ENCODE measurements around the gene PYGM. TPM values are rescaled to one million over a fixed set of nuclear protein-coding genes. Genes with fewer than 3 reads are reported as not detected.

The PYGM gene
- total and polyA plus RNA-seq, 2 of the 13 experiments (the other 11 are each of a cell fraction or from before 2014, with no cell fraction given), result 0.11 to 0.12 TPM

DNA sequence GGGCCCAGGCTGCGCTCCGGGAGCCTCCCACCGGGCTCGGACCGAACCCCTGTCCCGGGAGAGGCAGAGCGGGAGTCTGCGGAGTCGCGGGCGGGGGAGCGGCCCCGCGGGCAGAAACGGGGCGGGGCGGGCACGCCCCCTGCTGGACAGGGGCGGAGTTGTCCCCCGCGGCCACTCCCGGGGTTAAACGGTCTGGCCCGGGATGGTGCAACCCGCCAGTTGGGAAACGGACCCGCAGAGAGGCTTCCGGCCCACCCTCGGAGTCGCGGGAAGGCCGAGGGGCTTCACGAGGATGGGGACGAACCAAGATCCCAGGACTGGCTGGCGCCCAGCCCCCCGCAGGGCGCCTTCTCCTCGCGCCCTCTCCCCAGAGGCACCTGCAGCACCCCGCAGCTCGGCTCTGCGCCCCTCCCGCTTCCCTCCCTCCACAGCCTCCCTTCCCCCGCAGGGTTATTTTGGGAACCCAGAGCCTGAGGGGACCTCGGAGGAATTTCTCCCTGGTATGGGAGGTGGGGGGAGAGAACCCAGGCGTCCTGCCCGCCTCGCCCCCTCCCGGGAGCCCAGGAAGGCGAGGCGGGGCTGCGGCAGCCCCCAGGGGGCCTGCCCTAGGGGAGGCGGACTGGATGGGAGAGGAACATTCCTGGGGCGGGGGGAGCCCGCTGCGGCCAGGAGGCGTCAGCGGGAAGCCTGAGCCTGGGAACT lies 16.7 kb downstream of the PYGM start (continued):
- TF ChIP-seq, protein P1, sequence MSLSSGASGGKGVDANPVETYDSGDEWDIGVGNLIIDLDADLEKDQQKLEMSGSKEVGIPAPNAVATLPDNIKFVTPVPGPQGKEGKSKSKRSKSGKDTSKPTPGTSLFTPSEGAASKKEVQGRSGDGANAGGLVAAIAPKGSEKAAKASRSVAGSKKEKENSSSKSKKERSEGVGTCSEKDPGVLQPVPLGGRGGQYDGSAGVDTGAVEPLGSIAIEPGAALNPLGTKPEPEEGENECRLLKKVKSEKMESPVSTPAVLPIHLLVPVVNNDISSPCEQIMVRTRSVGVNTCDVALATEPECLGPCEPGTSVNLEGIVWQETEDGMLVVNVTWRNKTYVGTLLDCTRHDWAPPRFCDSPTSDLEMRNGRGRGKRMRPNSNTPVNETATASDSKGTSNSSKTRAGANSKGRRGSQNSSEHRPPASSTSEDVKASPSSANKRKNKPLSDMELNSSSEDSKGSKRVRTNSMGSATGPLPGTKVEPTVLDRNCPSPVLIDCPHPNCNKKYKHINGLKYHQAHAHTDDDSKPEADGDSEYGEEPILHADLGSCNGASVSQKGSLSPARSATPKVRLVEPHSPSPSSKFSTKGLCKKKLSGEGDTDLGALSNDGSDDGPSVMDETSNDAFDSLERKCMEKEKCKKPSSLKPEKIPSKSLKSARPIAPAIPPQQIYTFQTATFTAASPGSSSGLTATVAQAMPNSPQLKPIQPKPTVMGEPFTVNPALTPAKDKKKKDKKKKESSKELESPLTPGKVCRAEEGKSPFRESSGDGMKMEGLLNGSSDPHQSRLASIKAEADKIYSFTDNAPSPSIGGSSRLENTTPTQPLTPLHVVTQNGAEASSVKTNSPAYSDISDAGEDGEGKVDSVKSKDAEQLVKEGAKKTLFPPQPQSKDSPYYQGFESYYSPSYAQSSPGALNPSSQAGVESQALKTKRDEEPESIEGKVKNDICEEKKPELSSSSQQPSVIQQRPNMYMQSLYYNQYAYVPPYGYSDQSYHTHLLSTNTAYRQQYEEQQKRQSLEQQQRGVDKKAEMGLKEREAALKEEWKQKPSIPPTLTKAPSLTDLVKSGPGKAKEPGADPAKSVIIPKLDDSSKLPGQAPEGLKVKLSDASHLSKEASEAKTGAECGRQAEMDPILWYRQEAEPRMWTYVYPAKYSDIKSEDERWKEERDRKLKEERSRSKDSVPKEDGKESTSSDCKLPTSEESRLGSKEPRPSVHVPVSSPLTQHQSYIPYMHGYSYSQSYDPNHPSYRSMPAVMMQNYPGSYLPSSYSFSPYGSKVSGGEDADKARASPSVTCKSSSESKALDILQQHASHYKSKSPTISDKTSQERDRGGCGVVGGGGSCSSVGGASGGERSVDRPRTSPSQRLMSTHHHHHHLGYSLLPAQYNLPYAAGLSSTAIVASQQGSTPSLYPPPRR (CRISPR knock-in tag; IDR thresholded peaks at IDR 0.05; ENCODE audit: borderline replicate concordance), result no peak
- TF ChIP-seq NFRKB (IDR thresholded peaks at IDR 0.05) (no peak), NFYC (CRISPR knock-in tag; IDR thresholded peaks at IDR 0.05) (no peak), RNF2 (conservative IDR thresholded peaks at IDR 0.05; ENCODE audit: low read depth) (0 out of 2 replicates have a peak, but pooled peaks have one; percentile 38), SUZ12 (IDR thresholded peaks at IDR 0.05; ENCODE audit: low read depth, low read length) (no peak), NR2C2 (CRISPR knock-in tag; IDR thresholded peaks at IDR 0.05; ENCODE audit: borderline replicate concordance) (0 out of 2 replicates have a peak, but pooled peaks have one; percentile 40), HOXA7 (CRISPR knock-in tag; IDR thresholded peaks at IDR 0.05) (no peak), ZNF652 (CRISPR knock-in tag; IDR thresholded peaks at IDR 0.05; ENCODE audit: borderline replicate concordance, low read depth) (no peak), ZSCAN22 (CRISPR knock-in tag; IDR thresholded peaks at IDR 0.05) (no peak), ZNF558 (CRISPR knock-in tag; IDR thresholded peaks at IDR 0.05; ENCODE audit: borderline replicate concordance) (no peak), KAT7 (CRISPR knock-in tag; IDR thresholded peaks at IDR 0.05; ENCODE audit: borderline replicate concordance) (no peak), HIVEP1 (CRISPR knock-in tag; IDR thresholded peaks at IDR 0.05) (no peak), ZNF761 (CRISPR knock-in tag; conservative IDR thresholded peaks at IDR 0.05) (no peak), STAG1 (CRISPR knock-in tag; IDR thresholded peaks at IDR 0.05) (peak; percentile 56), ZNF224 (CRISPR knock-in tag; IDR thresholded peaks at IDR 0.05) (0 out of 2 replicates have a peak, but pooled peaks have one; percentile 32), FIP1L1 (IDR thresholded peaks at IDR 0.05; ENCODE audit: borderline replicate concordance, insufficient read depth, low read depth, low read length) (no peak)
- TF ChIP-seq, protein P2, sequence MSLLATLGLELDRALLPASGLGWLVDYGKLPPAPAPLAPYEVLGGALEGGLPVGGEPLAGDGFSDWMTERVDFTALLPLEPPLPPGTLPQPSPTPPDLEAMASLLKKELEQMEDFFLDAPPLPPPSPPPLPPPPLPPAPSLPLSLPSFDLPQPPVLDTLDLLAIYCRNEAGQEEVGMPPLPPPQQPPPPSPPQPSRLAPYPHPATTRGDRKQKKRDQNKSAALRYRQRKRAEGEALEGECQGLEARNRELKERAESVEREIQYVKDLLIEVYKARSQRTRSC (CRISPR knock-in tag; IDR thresholded peaks at IDR 0.05; ENCODE audit: low read depth), result no peak
- TF ChIP-seq, protein P3, sequence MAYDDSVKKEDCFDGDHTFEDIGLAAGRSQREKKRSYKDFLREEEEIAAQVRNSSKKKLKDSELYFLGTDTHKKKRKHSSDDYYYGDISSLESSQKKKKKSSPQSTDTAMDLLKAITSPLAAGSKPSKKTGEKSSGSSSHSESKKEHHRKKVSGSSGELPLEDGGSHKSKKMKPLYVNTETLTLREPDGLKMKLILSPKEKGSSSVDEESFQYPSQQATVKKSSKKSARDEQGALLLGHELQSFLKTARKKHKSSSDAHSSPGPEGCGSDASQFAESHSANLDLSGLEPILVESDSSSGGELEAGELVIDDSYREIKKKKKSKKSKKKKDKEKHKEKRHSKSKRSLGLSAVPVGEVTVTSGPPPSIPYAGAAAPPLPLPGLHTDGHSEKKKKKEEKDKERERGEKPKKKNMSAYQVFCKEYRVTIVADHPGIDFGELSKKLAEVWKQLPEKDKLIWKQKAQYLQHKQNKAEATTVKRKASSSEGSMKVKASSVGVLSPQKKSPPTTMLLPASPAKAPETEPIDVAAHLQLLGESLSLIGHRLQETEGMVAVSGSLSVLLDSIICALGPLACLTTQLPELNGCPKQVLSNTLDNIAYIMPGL (CRISPR knock-in tag; IDR thresholded peaks at IDR 0.05; ENCODE audit: borderline replicate concordance in 1 of 2, low read depth in 1 of 2), result peak in 1 of 2 experiments; percentile 72; a peak in 2 of 4 replicates
- TF ChIP-seq, protein P4, sequence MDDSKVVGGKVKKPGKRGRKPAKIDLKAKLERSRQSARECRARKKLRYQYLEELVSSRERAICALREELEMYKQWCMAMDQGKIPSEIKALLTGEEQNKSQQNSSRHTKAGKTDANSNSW (CRISPR knock-in tag; IDR thresholded peaks at IDR 0.05; ENCODE audit: borderline replicate concordance), result no peak
- TF ChIP-seq, protein P5, sequence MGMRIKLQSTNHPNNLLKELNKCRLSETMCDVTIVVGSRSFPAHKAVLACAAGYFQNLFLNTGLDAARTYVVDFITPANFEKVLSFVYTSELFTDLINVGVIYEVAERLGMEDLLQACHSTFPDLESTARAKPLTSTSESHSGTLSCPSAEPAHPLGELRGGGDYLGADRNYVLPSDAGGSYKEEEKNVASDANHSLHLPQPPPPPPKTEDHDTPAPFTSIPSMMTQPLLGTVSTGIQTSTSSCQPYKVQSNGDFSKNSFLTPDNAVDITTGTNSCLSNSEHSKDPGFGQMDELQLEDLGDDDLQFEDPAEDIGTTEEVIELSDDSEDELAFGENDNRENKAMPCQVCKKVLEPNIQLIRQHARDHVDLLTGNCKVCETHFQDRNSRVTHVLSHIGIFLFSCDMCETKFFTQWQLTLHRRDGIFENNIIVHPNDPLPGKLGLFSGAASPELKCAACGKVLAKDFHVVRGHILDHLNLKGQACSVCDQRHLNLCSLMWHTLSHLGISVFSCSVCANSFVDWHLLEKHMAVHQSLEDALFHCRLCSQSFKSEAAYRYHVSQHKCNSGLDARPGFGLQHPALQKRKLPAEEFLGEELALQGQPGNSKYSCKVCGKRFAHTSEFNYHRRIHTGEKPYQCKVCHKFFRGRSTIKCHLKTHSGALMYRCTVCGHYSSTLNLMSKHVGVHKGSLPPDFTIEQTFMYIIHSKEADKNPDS (CRISPR knock-in tag; IDR thresholded peaks at IDR 0.05), result no peak

All from HepG2 (cell line).